ENCODE measurements around the gene EPB41L1. TPM values are rescaled to one million over a fixed set of nuclear protein-coding genes. Genes with fewer than 3 reads are reported as not detected.

The EPB41L1 gene
- total and polyA plus RNA-seq, 2 experiments from 2014 or later: 24.1 to 48.7 TPM

- TF ChIP-seq REST (IDR thresholded peaks at IDR 0.05; ENCODE audit: unreplicated experiment): no peak
These were observed 24.8 kb downstream of the EPB41L1 start (continued) for GRCh38 chr20:36179170-36179945.

GRCh38 chr20:36180323-36180722 lies 25.8 kb downstream of the EPB41L1 start:
- ATAC-seq: no peak
- no peak overlapping the region for H3K27ac Mint-ChIP-seq
- no peaks in the 10 kb centered on the region for H3K9me2 ChIP-seq (ENCODE audit: insufficient read depth)
- no peaks in the 10 kb centered on the region for H3K79me2 ChIP-seq (replicated peaks; ENCODE audit: insufficient read depth)
- no peaks in the 10 kb centered on the region for H3K4me1 Mint-ChIP-seq
- H4K20me1 ChIP-seq (replicated peaks; ENCODE audit: insufficient read depth): no peaks in the 10 kb centered on the region; the same call in 1 of the 2 replicates
- no peak overlapping the region for H3K4me2 ChIP-seq
- peaks cover 9% of the 10 kb centered on the region for H3K27me3 Mint-ChIP-seq (ENCODE audit: insufficient read depth, low read depth, poor library complexity)
- H3K4me3 ChIP-seq: no peak overlapping the region
- DNase-seq (ENCODE audit: low spot score): no peak
- no peaks in the 10 kb centered on the region for H3F3A ChIP-seq (replicated peaks; ENCODE audit: low read depth)
- no peaks in the 10 kb centered on the region; the same call in 2 of the 3 replicates for H3K36me3 Mint-ChIP-seq (ENCODE audit: low read depth)
- no peak overlapping the region for H2AFZ ChIP-seq
- H3K9me3 Mint-ChIP-seq: no peaks in the 10 kb centered on the region
- no peak overlapping the region for H3K27ac ChIP-seq (ENCODE audit: low read depth)
- H3K4me1 ChIP-seq (ENCODE audit: insufficient read depth): no peaks in the 10 kb centered on the region
- no peak overlapping the region for H3K4me3 Mint-ChIP-seq
- H3K27me3 ChIP-seq (ENCODE audit: insufficient read depth): no peaks in the 10 kb centered on the region
- H3K36me3 ChIP-seq (ENCODE audit: insufficient read depth): no peaks in the 10 kb centered on the region
- TF ChIP-seq ZNF331 (CRISPR knock-in tag; IDR thresholded peaks at IDR 0.05; ENCODE audit: low read depth): no peak
- no peak for TF ChIP-seq ZNF462 (CRISPR knock-in tag; IDR thresholded peaks at IDR 0.05)
- TF ChIP-seq CREB1 (CRISPR knock-in tag; IDR thresholded peaks at IDR 0.05; ENCODE audit: low read depth): no peak
- TF ChIP-seq EZH2phosphoT487 (IDR thresholded peaks at IDR 0.05; ENCODE audit: unreplicated experiment): no peak
- TF ChIP-seq REST (IDR thresholded peaks at IDR 0.05; ENCODE audit: unreplicated experiment): no peak
- TF ChIP-seq EZH2 (IDR thresholded peaks at IDR 0.05; ENCODE audit: low read depth, unreplicated experiment): no peak
- TF ChIP-seq CTCF (conservative IDR thresholded peaks at IDR 0.05; ENCODE audit: low read depth in 2 of 2): no peak
- TF ChIP-seq STAT1 (IDR thresholded peaks at IDR 0.05; ENCODE audit: unreplicated experiment): no peak
